ENCODE data around the gene SYCE1. TPM values are rescaled to one million over a fixed set of nuclear protein-coding genes. Genes with fewer than 3 reads are reported as not detected.
"Not testable (repeated sequence)": the region's sequence is repeated elsewhere in the genome, so short reads cannot be mapped to it uniquely, and the experiment has no call there.

SYCE1 gene
- total RNA-seq, 2 donors from 2014 or later = 1.8 TPM; not detected in 1

DNA sequence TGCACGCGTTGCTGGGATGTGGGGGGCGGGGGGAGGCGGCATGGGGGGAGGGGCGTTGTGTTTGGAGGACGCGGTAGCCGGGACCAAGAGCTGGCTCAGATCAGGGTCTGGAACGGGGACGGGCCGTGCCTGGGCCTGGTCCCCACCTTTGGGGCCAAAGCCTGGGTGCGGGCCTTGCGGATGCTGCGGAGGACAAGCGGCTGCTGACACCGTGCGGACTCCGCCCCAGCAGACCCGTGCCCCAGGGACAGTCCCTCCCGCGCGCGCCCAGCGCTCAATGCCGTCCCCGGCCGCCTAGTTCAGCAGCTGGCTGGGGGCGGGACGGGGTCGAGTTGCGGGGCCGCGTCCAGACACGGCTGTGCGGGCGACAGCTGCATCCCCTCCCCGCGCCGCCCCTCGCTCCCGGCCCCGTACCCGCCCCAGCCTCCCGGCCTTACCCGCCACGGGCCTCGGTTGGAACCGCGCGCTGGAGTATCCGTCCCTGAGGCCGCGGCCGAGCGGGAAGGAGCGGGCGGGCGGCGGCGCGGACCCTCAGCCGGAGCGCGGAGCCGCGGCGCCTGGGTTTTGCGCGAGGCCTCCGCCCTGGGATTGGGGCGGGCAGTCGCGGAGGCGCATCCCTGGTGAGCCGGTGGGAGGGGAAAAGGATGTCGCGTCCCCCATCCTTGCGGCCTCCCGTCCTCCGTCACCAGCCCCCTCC is 3.6 kb upstream of the SYCE1 start:
- not testable (repeated sequence) for H3K27me3 ChIP-seq (replicated peaks; ENCODE audit: insufficient read depth); H3K4me1 ChIP-seq (ENCODE audit: control insufficient read depth in 1 of 2, low read depth in 2 of 2); H3K36me3 ChIP-seq; H3K27ac ChIP-seq; DNase-seq (ENCODE audit: low spot score); ATAC-seq (ENCODE audit: insufficient number of reproducible peaks, low FRiP score, low read depth); H3K4me3 ChIP-seq
- H3K9me3 ChIP-seq = peaks cover 11% of the 10 kb centered on the region

DNA sequence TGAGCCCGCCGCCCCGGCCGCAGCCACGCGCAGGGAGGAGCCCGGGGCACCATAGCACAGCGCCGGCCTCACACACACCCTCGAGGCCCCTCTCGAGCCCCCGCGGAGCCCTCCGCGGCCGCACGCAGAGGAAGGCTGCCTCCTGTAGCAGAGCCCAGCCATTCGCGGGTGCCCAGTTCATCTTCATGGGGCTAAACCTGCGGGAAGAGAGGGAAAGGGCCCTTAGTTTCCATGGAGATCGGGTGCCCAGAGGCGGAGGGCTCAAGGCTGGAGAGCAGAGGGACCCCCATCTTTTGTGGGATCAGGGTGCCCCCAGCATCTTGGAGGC is 2.9 kb upstream of the SYCE1 start:
- Histone ChIP-seq H3K36me3 (no peaks in the 10 kb centered on the region), H3K27me3 (replicated peaks; ENCODE audit: insufficient read depth) (no peaks in the 10 kb centered on the region), H3K4me1 (ENCODE audit: control insufficient read depth in 1 of 2, low read depth in 2 of 2) (no peaks in the 10 kb centered on the region), H3K4me3 (no peak overlapping the region), H3K27ac (no peak overlapping the region), H3K9me3 (peaks cover 5% of the 10 kb centered on the region)
- ATAC-seq (ENCODE audit: insufficient number of reproducible peaks, low FRiP score, low read depth) = no peak
- DNase-seq (ENCODE audit: low spot score) = no peak
- TF ChIP-seq, protein P1, sequence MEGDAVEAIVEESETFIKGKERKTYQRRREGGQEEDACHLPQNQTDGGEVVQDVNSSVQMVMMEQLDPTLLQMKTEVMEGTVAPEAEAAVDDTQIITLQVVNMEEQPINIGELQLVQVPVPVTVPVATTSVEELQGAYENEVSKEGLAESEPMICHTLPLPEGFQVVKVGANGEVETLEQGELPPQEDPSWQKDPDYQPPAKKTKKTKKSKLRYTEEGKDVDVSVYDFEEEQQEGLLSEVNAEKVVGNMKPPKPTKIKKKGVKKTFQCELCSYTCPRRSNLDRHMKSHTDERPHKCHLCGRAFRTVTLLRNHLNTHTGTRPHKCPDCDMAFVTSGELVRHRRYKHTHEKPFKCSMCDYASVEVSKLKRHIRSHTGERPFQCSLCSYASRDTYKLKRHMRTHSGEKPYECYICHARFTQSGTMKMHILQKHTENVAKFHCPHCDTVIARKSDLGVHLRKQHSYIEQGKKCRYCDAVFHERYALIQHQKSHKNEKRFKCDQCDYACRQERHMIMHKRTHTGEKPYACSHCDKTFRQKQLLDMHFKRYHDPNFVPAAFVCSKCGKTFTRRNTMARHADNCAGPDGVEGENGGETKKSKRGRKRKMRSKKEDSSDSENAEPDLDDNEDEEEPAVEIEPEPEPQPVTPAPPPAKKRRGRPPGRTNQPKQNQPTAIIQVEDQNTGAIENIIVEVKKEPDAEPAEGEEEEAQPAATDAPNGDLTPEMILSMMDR (IDR thresholded peaks at IDR 0.05) = no peak

DNA sequence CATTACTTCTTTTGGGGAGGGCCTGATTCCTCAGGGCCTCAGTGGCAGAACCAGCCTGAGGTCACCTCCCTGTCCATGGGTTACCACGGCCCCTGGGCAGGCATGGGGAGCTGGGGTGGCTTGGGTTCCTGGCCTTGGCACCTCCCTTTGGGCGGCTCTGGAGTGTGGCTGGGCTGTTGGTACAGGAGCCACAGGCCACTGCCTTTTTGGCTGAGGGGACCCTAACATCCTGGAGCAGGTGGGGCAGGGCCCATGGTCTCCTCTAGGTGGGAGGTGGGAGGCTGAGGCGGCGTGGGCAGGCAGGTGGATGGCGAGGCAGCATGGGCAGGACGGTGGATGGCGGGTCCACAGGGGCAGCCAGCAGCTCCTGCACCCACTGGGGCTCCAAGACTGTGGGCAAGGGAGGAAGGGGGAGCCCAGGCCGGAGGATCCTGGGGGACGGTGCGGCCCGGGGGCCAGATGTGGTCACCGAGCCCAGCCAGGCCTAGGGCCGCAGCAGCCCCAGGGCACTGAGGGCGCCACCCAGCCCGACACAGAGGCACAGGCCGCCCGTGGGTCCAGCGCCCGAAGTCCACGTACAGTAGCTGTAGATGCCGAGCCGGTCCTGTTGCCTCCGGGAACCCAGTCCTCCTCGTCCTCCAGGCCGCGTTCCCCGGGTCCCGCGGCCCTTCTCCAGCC is 2.4 kb upstream of the SYCE1 start:
- no peaks in the 10 kb centered on the region for H3K4me1 ChIP-seq (ENCODE audit: control insufficient read depth in 1 of 2, low read depth in 2 of 2)
- peaks cover under 1% of the 10 kb centered on the region for H3K9me3 ChIP-seq
- no peaks in the 10 kb centered on the region for H3K36me3 ChIP-seq
- H3K27ac ChIP-seq = no peak overlapping the region
- DNase-seq (ENCODE audit: low spot score) = no peak
- ATAC-seq (ENCODE audit: insufficient number of reproducible peaks, low FRiP score, low read depth) = no peak
- TF ChIP-seq, protein P1 (IDR thresholded peaks at IDR 0.05) = no peak
- H3K4me3 ChIP-seq = no peak overlapping the region
- H3K27me3 ChIP-seq (replicated peaks; ENCODE audit: insufficient read depth) = no peaks in the 10 kb centered on the region

DNA sequence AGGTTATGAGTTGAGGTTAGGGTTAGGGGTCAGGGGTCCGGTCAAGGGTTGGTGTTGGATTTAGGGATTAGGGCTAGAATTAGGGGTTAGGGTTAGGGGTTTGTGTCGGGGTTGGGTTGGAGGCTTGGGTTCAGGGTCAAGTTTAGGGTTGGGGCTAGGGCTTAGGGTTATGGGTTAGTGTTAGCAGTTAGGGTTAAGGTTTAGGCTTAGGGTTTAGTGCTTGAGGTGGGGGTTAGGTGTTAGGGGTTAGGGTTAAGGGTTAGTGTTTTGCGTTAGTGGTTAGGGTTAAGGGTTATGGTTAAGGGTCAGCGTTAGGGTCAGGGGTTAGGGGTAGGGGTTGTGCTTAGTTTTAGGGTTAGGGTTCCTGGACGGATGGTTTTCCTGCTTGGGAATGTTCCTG is 1.7 kb upstream of the SYCE1 start:
- ATAC-seq (ENCODE audit: insufficient number of reproducible peaks, low FRiP score, low read depth) (no peak), DNase-seq (ENCODE audit: low spot score) (no peak)
- Histone ChIP-seq H3K4me1 (ENCODE audit: control insufficient read depth in 1 of 2, low read depth in 2 of 2) (no peaks in the 10 kb centered on the region), H3K4me3 (no peak overlapping the region), H3K36me3 (no peaks in the 10 kb centered on the region), H3K9me3 (no peaks in the 10 kb centered on the region), H3K27ac (no peak overlapping the region), H3K27me3 (replicated peaks; ENCODE audit: insufficient read depth) (no peaks in the 10 kb centered on the region)
- TF ChIP-seq, protein P1 (IDR thresholded peaks at IDR 0.05) = no peak

DNA sequence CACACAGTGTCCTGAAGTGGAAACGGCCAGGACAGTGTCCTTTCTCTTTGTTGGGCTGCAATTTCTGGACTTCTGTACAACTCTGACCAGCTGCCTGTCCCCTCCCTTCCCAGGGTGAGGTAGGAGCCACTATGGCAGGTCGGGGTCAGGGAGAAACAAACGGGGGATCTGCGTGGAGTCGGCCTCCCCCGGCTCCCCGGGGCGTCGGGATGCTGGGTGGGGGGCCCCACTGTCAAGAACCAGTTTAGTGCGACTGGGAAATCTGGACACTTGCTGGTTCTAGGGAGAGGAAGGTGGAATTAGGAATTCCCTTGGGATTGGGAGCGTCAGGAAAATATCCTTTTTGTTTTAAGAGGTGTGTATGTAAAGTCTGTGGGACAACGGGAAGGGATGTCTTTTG is 567 bp downstream of the SYCE1 start:
- Histone ChIP-seq H3K4me1 (ENCODE audit: control insufficient read depth in 1 of 2, low read depth in 2 of 2) (no peaks in the 10 kb centered on the region), H3K27me3 (replicated peaks; ENCODE audit: insufficient read depth) (no peaks in the 10 kb centered on the region), H3K27ac (no peak overlapping the region), H3K36me3 (no peaks in the 10 kb centered on the region), H3K4me3 (peak overlapping the region; percentile 62), H3K9me3 (no peaks in the 10 kb centered on the region)
- DNase-seq (ENCODE audit: low spot score) (no peak), ATAC-seq (ENCODE audit: insufficient number of reproducible peaks, low FRiP score, low read depth) (no peak)
- TF ChIP-seq, protein P1 (IDR thresholded peaks at IDR 0.05) = no peak

All from thoracic aorta (tissue), 2 donors.